K562 (cell line): ENCODE measurements around the gene CCNY. TPM values are rescaled to one million over a fixed set of nuclear protein-coding genes. Genes with fewer than 3 reads are reported as not detected.

Experiments
- BRF1 ChIP-seq: IDR thresholded peaks from 3 replicates; pipeline ENCODE4 v1.6.1; 2011; ENCODE audit warnings: borderline replicate concordance, mild to moderate bottlenecking; ENCODE audit not compliant: insufficient read length; ENCODE audit errors: extremely low read depth
- CBX5 ChIP-seq: IDR thresholded peaks from 2 replicates; pipeline ENCODE4 v1.6.1; 2014; ENCODE audit warnings: low read depth, borderline replicate concordance
- CEBPB ChIP-seq: fragments of 450-650 bp; IDR thresholded peaks from 2 replicates; pipeline ENCODE4 v1.6.1; 2016; ENCODE audit warnings: missing genetic modification characterization, missing compliant biosample characterization
- CREB1 ChIP-seq, 2 experiments: sonication (generic) in 1 of 2; formaldehyde crosslinking in 1 of 2; IDR thresholded peaks; 2 replicates each; pipeline versions ENCODE4 v1.6.1 to v1.8.0; 2012 to 2022; ENCODE audit warnings: inconsistent platforms in 1 of 2, mild to moderate bottlenecking in 1 of 2, missing genetic modification reagents in 1 of 2, moderate library complexity in 1 of 2
- DMBX1 ChIP-seq: fragments of 250-450 bp; sonication (Bioruptor Pico); IDR thresholded peaks from 2 replicates; pipeline ENCODE4 v1.8.0; 2022; ENCODE audit warnings: inconsistent platforms, mild to moderate bottlenecking, moderate library complexity, borderline replicate concordance
- EZH2 ChIP-seq: IDR thresholded peaks from 2 replicates; pipeline ENCODE4 v1.6.1; 2012; ENCODE audit warnings: low read depth, mild to moderate bottlenecking, inconsistent platforms, low read length, borderline replicate concordance
- GATAD2A ChIP-seq: fragments of 450-650 bp; IDR thresholded peaks from 2 replicates; pipeline ENCODE4 v1.6.1; 2017
- GTF2A2 ChIP-seq: IDR thresholded peaks from 2 replicates; pipeline ENCODE4 v1.6.1; 2016; ENCODE audit warnings: mild to moderate bottlenecking, missing genetic modification characterization, missing compliant biosample characterization
- HNRNPUL1 ChIP-seq: fragments of 200-400 bp; formaldehyde crosslinking; IDR thresholded peaks from 2 replicates; pipeline ENCODE4 v1.6.1; 2017; ENCODE audit warnings: low read length
- JUN ChIP-seq, 2 experiments: sonication (generic) in 1 of 2; formaldehyde crosslinking in 1 of 2; IDR thresholded peaks; 2 replicates each; pipeline versions ENCODE4 v1.6.1 to v1.8.0; 2012 to 2022; ENCODE audit warnings: borderline replicate concordance in 2 of 2, mild to moderate bottlenecking in 2 of 2, improper control_type of control experiment in 1 of 2, low read depth in 1 of 2, low read length in 1 of 2, missing genetic modification reagents in 1 of 2
- MIER1 ChIP-seq: fragments of 450-650 bp; IDR thresholded peaks from 2 replicates; pipeline ENCODE4 v1.6.1; 2016; ENCODE audit warnings: antibody characterized with exemption, mild to moderate bottlenecking, low read depth
- POLR2G ChIP-seq: fragments of 200-400 bp; formaldehyde crosslinking; IDR thresholded peaks from 2 replicates; pipeline ENCODE4 v1.6.1; 2017; ENCODE audit warnings: low read depth, mild to moderate bottlenecking, antibody characterized with exemption, low read length, moderate library complexity
- SMARCA4 ChIP-seq: fragments of 450-650 bp; IDR thresholded peaks from 2 replicates; pipeline ENCODE4 v1.6.1; 2016
- TEAD1 ChIP-seq, 2 experiments: fragments of 450-650 bp in 1 of 2; sonication (generic) in 1 of 2; formaldehyde crosslinking; IDR thresholded peaks; 2 replicates each; pipeline versions ENCODE4 v1.4.0 to v1.8.0; 2020 to 2022; ENCODE audit warnings: mild to moderate bottlenecking in 2 of 2, missing genetic modification reagents in 1 of 2
- ZNF778 ChIP-seq: fragments of 450-650 bp; formaldehyde crosslinking; IDR thresholded peaks from 2 replicates; pipeline ENCODE4 v1.4.0; 2020; ENCODE audit warnings: mild to moderate bottlenecking, moderate library complexity
- ZNF785 ChIP-seq: fragments of 250-450 bp; sonication (Bioruptor Pico); IDR thresholded peaks from 2 replicates; pipeline ENCODE4 v1.4.0; 2020; ENCODE audit warnings: mild to moderate bottlenecking
- ZSCAN29 ChIP-seq: fragments of 450-650 bp; IDR thresholded peaks from 2 replicates; pipeline ENCODE4 v1.6.1; 2017
- polyA plus RNA-seq, 8 experiments: library from polyadenylated mRNA; depleted of rRNA in 4 of 8; stranded (reverse) in 5 of 8; unstranded in 3 of 8; fragments of >200 nt; fragmentation: Nextera tagmentation in 2 of 8; fragmentation: Illumina TruSeq in 1 of 8; extraction: Ambion mirVana in 2 of 8; extraction: Trizol in 1 of 8; gene quantifications; 2 replicates each; pipeline versions ENCODE4 v1.2.1 to v1.2.3, GENCODE V29; 2011 to 2014; ENCODE audit warnings: inconsistent platforms in 1 of 8, missing spikeins in 1 of 8
- total RNA-seq, 7 experiments: library from RNA; depleted of rRNA in 6 of 7; stranded (reverse); fragments of >200 nt in 6 of 7; fragmentation: Illumina TruSeq in 2 of 7; extraction: Trizol in 2 of 7; gene quantifications; 2 replicates each; pipeline versions ENCODE4 v1.2.1 to v1.2.3, GENCODE V29; 2011 to 2021; ENCODE audit warnings: low replicate concordance in 1 of 7
- TF ChIP-seq, protein P1 (sequence below): sonication (generic); formaldehyde crosslinking; IDR thresholded peaks from 2 replicates; pipeline ENCODE4 v1.8.0; 2022; ENCODE audit warnings: mild to moderate bottlenecking, low read depth, missing genetic modification reagents

Gene CCNY
- total and polyA plus RNA-seq, 9 of the 15 experiments (the other 6 are each of a cell fraction or from before 2014, with no cell fraction given), result 8.4 to 109 (median 38.6) TPM

DNA sequence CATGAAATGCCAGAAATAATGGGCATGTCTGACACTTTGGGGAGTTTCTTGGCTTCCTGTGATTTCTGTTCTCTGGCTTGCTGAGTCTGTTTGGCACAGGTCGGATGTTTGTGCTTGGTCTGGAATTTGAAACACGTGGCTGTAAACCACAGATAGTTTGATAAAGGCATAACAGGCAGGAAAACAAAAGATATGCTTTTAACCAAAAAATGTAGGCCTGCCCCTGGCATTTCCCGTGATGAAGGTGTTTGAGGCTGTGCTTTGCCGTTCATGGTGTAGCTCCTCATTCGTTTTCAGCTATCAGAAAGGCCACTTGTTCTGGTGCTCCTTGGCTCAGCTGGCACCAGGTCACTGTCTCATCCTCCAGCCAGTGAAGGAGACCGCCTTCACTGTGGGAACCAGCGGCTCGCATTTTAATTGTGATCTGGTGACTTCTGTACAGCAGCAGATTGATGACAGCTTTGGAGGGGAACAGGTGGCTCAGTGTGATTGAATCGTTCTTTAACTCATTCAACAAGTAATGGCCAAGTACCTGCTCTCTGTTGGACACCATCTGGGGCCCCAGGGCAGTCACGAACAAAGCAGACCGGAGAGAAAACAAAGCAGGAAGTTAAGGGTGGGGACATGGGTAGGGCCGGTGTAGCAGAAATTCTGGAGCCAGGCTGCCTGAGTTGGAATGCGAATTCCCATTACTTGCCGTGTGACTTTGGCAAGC lies 111.5 kb downstream of the CCNY start (continued):
- TF ChIP-seq CBX5 (no peak), HNRNPUL1 (no peak), CEBPB (tag) (no peak), GTF2A2 (no peak), BRF1 (no peak), DMBX1 (CRISPR knock-in tag) (no peak), GATAD2A (no peak), MIER1 (no peak), SMARCA4 (peak; percentile 28; the same call in 1 of the 2 replicates), POLR2G (no peak), CREB1 (IDR thresholded peaks at IDR 0.05) (no peak), CREB1 (CRISPR knock-in tag; IDR thresholded peaks at IDR 0.05) (no peak), ZSCAN29 (no peak), ZNF785 (CRISPR knock-in tag) (no peak), TEAD1 (CRISPR knock-in tag; IDR thresholded peaks at IDR 0.05) (peak; percentile 62 to 97; a peak in 3 of 4 replicates), EZH2 (no peak), JUN (IDR thresholded peaks at IDR 0.05; ENCODE audit: borderline replicate concordance, low read depth, low read length) (no peak), JUN (CRISPR knock-in tag; IDR thresholded peaks at IDR 0.05; ENCODE audit: borderline replicate concordance) (no peak), ZNF778 (no peak)
- TF ChIP-seq, protein P1, sequence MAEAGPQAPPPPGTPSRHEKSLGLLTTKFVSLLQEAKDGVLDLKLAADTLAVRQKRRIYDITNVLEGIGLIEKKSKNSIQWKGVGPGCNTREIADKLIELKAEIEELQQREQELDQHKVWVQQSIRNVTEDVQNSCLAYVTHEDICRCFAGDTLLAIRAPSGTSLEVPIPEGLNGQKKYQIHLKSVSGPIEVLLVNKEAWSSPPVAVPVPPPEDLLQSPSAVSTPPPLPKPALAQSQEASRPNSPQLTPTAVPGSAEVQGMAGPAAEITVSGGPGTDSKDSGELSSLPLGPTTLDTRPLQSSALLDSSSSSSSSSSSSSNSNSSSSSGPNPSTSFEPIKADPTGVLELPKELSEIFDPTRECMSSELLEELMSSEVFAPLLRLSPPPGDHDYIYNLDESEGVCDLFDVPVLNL (CRISPR knock-in tag), result no peak
